ENCODE results near the gene SLAMF6. TPM values are rescaled to one million over a fixed set of nuclear protein-coding genes. Genes with fewer than 3 reads are reported as not detected.
A peak's percentile ranks its signal among the peaks of the same experiment; 100 is the strongest.

SLAMF6 gene
- total RNA-seq, 1 experiment from 2014 or later = not detected

- H3K9me3 ChIP-seq (ENCODE audit: low read depth, low read length, poor library complexity, severe bottlenecking) = no peaks in the 10 kb centered on the region
- peaks cover 4% of the 10 kb centered on the region for H3K27me3 ChIP-seq (replicated peaks; ENCODE audit: insufficient read depth, low read depth, low read length, poor library complexity)
- no TSS peak for BruUV-seq (replicated peaks)
- CTCF ChIA-PET = no interaction called here
- POLR2A ChIA-PET (ENCODE audit: low non-redundant PET) = no interaction called here
- TF ChIP-seq EZH2 (IDR thresholded peaks at IDR 0.05; ENCODE audit: borderline replicate concordance, low read depth, low read length, poor library complexity, severe bottlenecking) = no peak
- no peak for TF ChIP-seq CTCF (conservative IDR thresholded peaks at IDR 0.05; ENCODE audit: low read depth, low read length)
- intact Hi-C loops (cut with micrococcal nuclease; ENCODE audit: unreplicated experiment) = no loop called here
- no peak overlapping the region for H3K4me3 ChIP-seq (ENCODE audit: low read depth, low read length, poor library complexity, severe bottlenecking)
- H3K4me1 ChIP-seq (ENCODE audit: insufficient read depth, low read length, poor library complexity, severe bottlenecking) = no peaks in the 10 kb centered on the region
- no peak for DNase-seq (ENCODE audit: low spot score)
- H3K27ac ChIP-seq (ENCODE audit: low read depth, low read length, poor library complexity, severe bottlenecking) = no peak overlapping the region
- no peaks in the 10 kb centered on the region for H3K36me3 ChIP-seq (ENCODE audit: insufficient read depth, low read length, poor library complexity, severe bottlenecking)
Measured at GRCh38 chr1:160466961-160467360, 56.1 kb downstream of the SLAMF6 start.

- BruUV-seq (replicated peaks) = no TSS peak
- DNase-seq (ENCODE audit: low spot score) = peak; percentile 25
- no peak overlapping the region for H3K27ac ChIP-seq (ENCODE audit: low read depth, low read length, poor library complexity, severe bottlenecking)
- no peaks in the 10 kb centered on the region for H3K4me1 ChIP-seq (ENCODE audit: insufficient read depth, low read length, poor library complexity, severe bottlenecking)
- H3K4me3 ChIP-seq (ENCODE audit: low read depth, low read length, poor library complexity, severe bottlenecking) = no peak overlapping the region
- POLR2A ChIA-PET (ENCODE audit: low non-redundant PET) = no interaction called here
- TF ChIP-seq CTCF (conservative IDR thresholded peaks at IDR 0.05; ENCODE audit: low read depth, low read length) = no peak
- no peak for TF ChIP-seq EZH2 (IDR thresholded peaks at IDR 0.05; ENCODE audit: borderline replicate concordance, low read depth, low read length, poor library complexity, severe bottlenecking)
- intact Hi-C loops (cut with micrococcal nuclease; ENCODE audit: unreplicated experiment) = no loop called here
- no peaks in the 10 kb centered on the region for H3K9me3 ChIP-seq (ENCODE audit: low read depth, low read length, poor library complexity, severe bottlenecking)
- CTCF ChIA-PET = no interaction called here
- no peaks in the 10 kb centered on the region for H3K27me3 ChIP-seq (replicated peaks; ENCODE audit: insufficient read depth, low read depth, low read length, poor library complexity)
- H3K36me3 ChIP-seq (ENCODE audit: insufficient read depth, low read length, poor library complexity, severe bottlenecking) = no peaks in the 10 kb centered on the region
Measured at GRCh38 chr1:160465123-160465522, 57.9 kb downstream of the SLAMF6 start.

GRCh38 chr1:160460683-160461287, 62.3 kb downstream of the SLAMF6 start:
- ChIA-PET CTCF (no interaction called here), POLR2A (ENCODE audit: low non-redundant PET) (no interaction called here)
- H3K36me3 ChIP-seq (ENCODE audit: insufficient read depth, low read length, poor library complexity, severe bottlenecking) = no peaks in the 10 kb centered on the region
- H3K4me3 ChIP-seq (ENCODE audit: low read depth, low read length, poor library complexity, severe bottlenecking) = no peak overlapping the region
- intact Hi-C loops (cut with micrococcal nuclease; ENCODE audit: unreplicated experiment) = no loop called here
- no peaks in the 10 kb centered on the region for H3K9me3 ChIP-seq (ENCODE audit: low read depth, low read length, poor library complexity, severe bottlenecking)
- peak; percentile 21 for DNase-seq (ENCODE audit: low spot score)
- no peaks in the 10 kb centered on the region for H3K27me3 ChIP-seq (replicated peaks; ENCODE audit: insufficient read depth, low read depth, low read length, poor library complexity)
- BruUV-seq (replicated peaks) = no TSS peak
- no peak overlapping the region for H3K27ac ChIP-seq (ENCODE audit: low read depth, low read length, poor library complexity, severe bottlenecking)
- H3K4me1 ChIP-seq (ENCODE audit: insufficient read depth, low read length, poor library complexity, severe bottlenecking) = no peaks in the 10 kb centered on the region
- TF ChIP-seq EZH2 (IDR thresholded peaks at IDR 0.05; ENCODE audit: borderline replicate concordance, low read depth, low read length, poor library complexity, severe bottlenecking) = no peak
- no peak for TF ChIP-seq CTCF (conservative IDR thresholded peaks at IDR 0.05; ENCODE audit: low read depth, low read length)
